Measurements from ENCODE around the gene TTC3. TPM values are rescaled to one million over a fixed set of nuclear protein-coding genes. Genes with fewer than 3 reads are reported as not detected.

The TTC3 gene
- total and polyA plus RNA-seq, 2 of the 13 experiments (the other 11 are each of a cell fraction or from before 2014, with no cell fraction given): 55.7 to 108 TPM

DNA sequence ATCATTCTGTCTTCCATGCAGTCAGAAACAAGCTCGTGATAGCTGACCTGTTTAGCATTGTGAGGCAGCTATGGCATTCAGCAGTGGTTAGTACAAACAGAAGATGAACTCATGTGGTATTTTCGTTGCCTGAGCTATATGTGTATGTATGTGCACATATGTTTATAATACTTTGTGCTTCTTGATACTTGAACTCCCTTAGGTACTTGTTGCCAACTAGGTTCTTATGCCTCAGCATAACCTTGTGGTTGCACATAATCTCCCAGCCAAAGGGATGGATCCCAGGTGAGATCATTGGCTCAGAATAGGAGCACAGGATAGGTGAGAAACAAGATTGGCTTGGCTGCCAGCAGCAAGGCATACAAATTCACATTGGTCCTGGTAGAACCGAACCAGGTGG, 108.0 kb downstream of the TTC3 start:
- H3K27me3 ChIP-seq (ENCODE audit: control insufficient read depth in 1 of 2, insufficient read depth in 2 of 2, low read length in 2 of 2): no peaks in the 10 kb centered on the region
- peaks cover 17 to 69% of the 10 kb centered on the region in 2 experiments for H3K36me3 ChIP-seq (replicated peaks in 1 of 2; ENCODE audit: control insufficient read depth in 1 of 2, insufficient read depth in 2 of 2, low read length in 2 of 2)
- H3K9me3 ChIP-seq (ENCODE audit: low read length): no peaks in the 10 kb centered on the region
- H3K4me2 ChIP-seq (ENCODE audit: low read depth, low read length): no peak overlapping the region
- ATAC-seq (no peak), FAIRE-seq (no peak), DNase-seq (ENCODE audit: low spot score) (no peak)
- in situ Hi-C loops (cut with HindIII; ENCODE audit: extremely low pct_ligation_motif_present, low pct_unique_long_range_greater_than_20kb) (no loop called here), intact Hi-C loops (cut with micrococcal nuclease; ENCODE audit: unreplicated experiment) (no loop called here)
- 89% methylated on average over 3 of the region's 3 CpGs for WGBS (ENCODE audit: low lambda C conversion rate)
- H3K4me3 ChIP-seq (replicated peaks in 1 of 3; ENCODE audit: insufficient read depth in 1 of 3, low read depth in 2 of 3, low read length in 3 of 3): no peak overlapping the region
- no peaks in the 10 kb centered on the region; the same call in 1 of the 2 replicates for H4K20me1 ChIP-seq (ENCODE audit: insufficient read depth, low read length)
- BruUV-seq (replicated peaks): no TSS peak
- CTCF ChIA-PET (ENCODE audit: low intra/inter-chr PET ratio, low total read pairs): no interaction called here
- no peaks in the 10 kb centered on the region for H3K79me2 ChIP-seq (ENCODE audit: insufficient read depth, low read length)
- H3K27ac ChIP-seq (ENCODE audit: extremely low read length, insufficient read depth, low read length): no peak overlapping the region
- POLR2A ChIA-PET: no interaction called here
- no peak overlapping the region for H2AFZ ChIP-seq (ENCODE audit: low read length)
- no peaks in the 10 kb centered on the region for H3K4me1 ChIP-seq (ENCODE audit: insufficient read depth, low read length)
- H3K9ac ChIP-seq (ENCODE audit: insufficient read depth, low read depth, low read length): no peak overlapping the region
- TF ChIP-seq AHR (CRISPR knock-in tag; IDR thresholded peaks at IDR 0.05): no peak
- TF ChIP-seq, protein P1, sequence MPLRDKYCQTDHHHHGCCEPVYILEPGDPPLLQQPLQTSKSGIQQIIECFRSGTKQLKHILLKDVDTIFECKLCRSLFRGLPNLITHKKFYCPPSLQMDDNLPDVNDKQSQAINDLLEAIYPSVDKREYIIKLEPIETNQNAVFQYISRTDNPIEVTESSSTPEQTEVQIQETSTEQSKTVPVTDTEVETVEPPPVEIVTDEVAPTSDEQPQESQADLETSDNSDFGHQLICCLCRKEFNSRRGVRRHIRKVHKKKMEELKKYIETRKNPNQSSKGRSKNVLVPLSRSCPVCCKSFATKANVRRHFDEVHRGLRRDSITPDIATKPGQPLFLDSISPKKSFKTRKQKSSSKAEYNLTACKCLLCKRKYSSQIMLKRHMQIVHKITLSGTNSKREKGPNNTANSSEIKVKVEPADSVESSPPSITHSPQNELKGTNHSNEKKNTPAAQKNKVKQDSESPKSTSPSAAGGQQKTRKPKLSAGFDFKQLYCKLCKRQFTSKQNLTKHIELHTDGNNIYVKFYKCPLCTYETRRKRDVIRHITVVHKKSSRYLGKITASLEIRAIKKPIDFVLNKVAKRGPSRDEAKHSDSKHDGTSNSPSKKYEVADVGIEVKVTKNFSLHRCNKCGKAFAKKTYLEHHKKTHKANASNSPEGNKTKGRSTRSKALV (CRISPR knock-in tag; IDR thresholded peaks at IDR 0.05): no peak
- TF ChIP-seq TCF7 (IDR thresholded peaks at IDR 0.05; ENCODE audit: low read depth): no peak
- no peak for TF ChIP-seq ZNF891 (CRISPR knock-in tag; IDR thresholded peaks at IDR 0.05)
- TF ChIP-seq ATAD3A (CRISPR knock-in tag; IDR thresholded peaks at IDR 0.05): no peak
- TF ChIP-seq, protein P2, sequence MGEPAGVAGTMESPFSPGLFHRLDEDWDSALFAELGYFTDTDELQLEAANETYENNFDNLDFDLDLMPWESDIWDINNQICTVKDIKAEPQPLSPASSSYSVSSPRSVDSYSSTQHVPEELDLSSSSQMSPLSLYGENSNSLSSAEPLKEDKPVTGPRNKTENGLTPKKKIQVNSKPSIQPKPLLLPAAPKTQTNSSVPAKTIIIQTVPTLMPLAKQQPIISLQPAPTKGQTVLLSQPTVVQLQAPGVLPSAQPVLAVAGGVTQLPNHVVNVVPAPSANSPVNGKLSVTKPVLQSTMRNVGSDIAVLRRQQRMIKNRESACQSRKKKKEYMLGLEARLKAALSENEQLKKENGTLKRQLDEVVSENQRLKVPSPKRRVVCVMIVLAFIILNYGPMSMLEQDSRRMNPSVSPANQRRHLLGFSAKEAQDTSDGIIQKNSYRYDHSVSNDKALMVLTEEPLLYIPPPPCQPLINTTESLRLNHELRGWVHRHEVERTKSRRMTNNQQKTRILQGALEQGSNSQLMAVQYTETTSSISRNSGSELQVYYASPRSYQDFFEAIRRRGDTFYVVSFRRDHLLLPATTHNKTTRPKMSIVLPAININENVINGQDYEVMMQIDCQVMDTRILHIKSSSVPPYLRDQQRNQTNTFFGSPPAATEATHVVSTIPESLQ (CRISPR knock-in tag; conservative IDR thresholded peaks at IDR 0.05): no peak
- TF ChIP-seq, protein P3, sequence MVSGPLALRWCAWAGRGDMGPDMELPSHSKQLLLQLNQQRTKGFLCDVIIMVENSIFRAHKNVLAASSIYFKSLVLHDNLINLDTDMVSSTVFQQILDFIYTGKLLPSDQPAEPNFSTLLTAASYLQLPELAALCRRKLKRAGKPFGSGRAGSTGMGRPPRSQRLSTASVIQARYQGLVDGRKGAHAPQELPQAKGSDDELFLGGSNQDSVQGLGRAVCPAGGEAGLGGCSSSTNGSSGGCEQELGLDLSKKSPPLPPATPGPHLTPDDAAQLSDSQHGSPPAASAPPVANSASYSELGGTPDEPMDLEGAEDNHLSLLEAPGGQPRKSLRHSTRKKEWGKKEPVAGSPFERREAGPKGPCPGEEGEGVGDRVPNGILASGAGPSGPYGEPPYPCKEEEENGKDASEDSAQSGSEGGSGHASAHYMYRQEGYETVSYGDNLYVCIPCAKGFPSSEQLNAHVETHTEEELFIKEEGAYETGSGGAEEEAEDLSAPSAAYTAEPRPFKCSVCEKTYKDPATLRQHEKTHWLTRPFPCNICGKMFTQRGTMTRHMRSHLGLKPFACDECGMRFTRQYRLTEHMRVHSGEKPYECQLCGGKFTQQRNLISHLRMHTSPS (CRISPR knock-in tag; IDR thresholded peaks at IDR 0.05; ENCODE audit: low read depth): no peak
- TF ChIP-seq ZNF20 (CRISPR knock-in tag; IDR thresholded peaks at IDR 0.05): no peak
- no peak for TF ChIP-seq ZNF224 (CRISPR knock-in tag; IDR thresholded peaks at IDR 0.05)
- no peak for TF ChIP-seq ZNF468 (CRISPR knock-in tag; IDR thresholded peaks at IDR 0.05)
- TF ChIP-seq, protein P4, sequence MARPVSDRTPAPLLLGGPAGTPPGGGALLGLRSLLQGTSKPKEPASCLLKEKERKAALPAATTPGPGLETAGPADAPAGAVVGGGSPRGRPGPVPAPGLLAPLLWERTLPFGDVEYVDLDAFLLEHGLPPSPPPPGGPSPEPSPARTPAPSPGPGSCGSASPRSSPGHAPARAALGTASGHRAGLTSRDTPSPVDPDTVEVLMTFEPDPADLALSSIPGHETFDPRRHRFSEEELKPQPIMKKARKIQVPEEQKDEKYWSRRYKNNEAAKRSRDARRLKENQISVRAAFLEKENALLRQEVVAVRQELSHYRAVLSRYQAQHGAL (CRISPR knock-in tag; IDR thresholded peaks at IDR 0.05; ENCODE audit: not compliant biosample characterization): no peak
- TF ChIP-seq, protein P5, sequence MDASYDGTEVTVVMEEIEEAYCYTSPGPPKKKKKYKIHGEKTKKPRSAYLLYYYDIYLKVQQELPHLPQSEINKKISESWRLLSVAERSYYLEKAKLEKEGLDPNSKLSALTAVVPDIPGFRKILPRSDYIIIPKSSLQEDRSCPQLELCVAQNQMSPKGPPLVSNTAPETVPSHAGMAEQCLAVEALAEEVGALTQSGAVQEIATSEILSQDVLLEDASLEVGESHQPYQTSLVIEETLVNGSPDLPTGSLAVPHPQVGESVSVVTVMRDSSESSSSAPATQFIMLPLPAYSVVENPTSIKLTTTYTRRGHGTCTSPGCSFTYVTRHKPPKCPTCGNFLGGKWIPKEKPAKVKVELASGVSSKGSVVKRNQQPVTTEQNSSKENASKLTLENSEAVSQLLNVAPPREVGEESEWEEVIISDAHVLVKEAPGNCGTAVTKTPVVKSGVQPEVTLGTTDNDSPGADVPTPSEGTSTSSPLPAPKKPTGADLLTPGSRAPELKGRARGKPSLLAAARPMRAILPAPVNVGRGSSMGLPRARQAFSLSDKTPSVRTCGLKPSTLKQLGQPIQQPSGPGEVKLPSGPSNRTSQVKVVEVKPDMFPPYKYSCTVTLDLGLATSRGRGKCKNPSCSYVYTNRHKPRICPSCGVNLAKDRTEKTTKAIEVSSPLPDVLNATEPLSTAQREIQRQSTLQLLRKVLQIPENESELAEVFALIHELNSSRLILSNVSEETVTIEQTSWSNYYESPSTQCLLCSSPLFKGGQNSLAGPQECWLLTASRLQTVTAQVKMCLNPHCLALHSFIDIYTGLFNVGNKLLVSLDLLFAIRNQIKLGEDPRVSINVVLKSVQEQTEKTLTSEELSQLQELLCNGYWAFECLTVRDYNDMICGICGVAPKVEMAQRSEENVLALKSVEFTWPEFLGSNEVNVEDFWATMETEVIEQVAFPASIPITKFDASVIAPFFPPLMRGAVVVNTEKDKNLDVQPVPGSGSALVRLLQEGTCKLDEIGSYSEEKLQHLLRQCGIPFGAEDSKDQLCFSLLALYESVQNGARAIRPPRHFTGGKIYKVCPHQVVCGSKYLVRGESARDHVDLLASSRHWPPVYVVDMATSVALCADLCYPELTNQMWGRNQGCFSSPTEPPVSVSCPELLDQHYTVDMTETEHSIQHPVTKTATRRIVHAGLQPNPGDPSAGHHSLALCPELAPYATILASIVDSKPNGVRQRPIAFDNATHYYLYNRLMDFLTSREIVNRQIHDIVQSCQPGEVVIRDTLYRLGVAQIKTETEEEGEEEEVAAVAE (CRISPR knock-in tag; IDR thresholded peaks at IDR 0.05; ENCODE audit: borderline replicate concordance): no peak
- TF ChIP-seq JDP2 (CRISPR knock-in tag; IDR thresholded peaks at IDR 0.05; ENCODE audit: borderline replicate concordance): no peak
- TF ChIP-seq, protein P6, sequence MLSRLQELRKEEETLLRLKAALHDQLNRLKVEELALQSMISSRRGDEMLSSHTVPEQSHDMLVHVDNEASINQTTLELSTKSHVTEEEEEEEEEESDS (CRISPR knock-in tag; IDR thresholded peaks at IDR 0.05; ENCODE audit: borderline replicate concordance): no peak

All from HepG2 (cell line).